ENCODE data around the gene C1orf232. TPM values are rescaled to one million over a fixed set of nuclear protein-coding genes. Genes with fewer than 3 reads are reported as not detected.

The C1orf232 gene
- total and polyA plus RNA-seq, 9 of the 15 experiments (the other 6 are each of a cell fraction or from before 2014, with no cell fraction given) = not detected

- peak; percentile 19 for TF ChIP-seq GATA2 (CRISPR knock-in tag; IDR thresholded peaks at IDR 0.05)
- peak; percentile 52; the same call in 1 of the 2 replicates for TF ChIP-seq SPI1 (IDR thresholded peaks at IDR 0.05; ENCODE audit: borderline replicate concordance, low read depth, low read length)
- TF ChIP-seq, protein P1, sequence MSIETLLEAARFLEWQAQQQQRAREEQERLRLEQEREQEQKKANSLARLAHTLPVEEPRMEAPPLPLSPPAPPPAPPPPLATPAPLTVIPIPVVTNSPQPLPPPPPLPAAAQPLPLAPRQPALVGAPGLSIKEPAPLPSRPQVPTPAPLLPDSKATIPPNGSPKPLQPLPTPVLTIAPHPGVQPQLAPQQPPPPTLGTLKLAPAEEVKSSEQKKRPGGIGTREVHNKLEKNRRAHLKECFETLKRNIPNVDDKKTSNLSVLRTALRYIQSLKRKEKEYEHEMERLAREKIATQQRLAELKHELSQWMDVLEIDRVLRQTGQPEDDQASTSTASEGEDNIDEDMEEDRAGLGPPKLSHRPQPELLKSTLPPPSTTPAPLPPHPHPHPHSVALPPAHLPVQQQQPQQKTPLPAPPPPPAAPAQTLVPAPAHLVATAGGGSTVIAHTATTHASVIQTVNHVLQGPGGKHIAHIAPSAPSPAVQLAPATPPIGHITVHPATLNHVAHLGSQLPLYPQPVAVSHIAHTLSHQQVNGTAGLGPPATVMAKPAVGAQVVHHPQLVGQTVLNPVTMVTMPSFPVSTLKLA (conservative IDR thresholded peaks at IDR 0.05) = 0 out of 4 replicates have a peak, but pooled peaks have one; percentile 17 to 21
- TF ChIP-seq LEF1 (IDR thresholded peaks at IDR 0.05) = peak; percentile 28; the same call in 1 of the 2 replicates
- peak; percentile 78; the same call in 1 of the 2 replicates for TF ChIP-seq DMBX1 (CRISPR knock-in tag; IDR thresholded peaks at IDR 0.05; ENCODE audit: borderline replicate concordance)
- TF ChIP-seq ZNF766 (CRISPR knock-in tag; conservative IDR thresholded peaks at IDR 0.05) = peak; percentile 70; the same call in 1 of the 2 replicates
- peak; percentile 14; the same call in 1 of the 2 replicates for TF ChIP-seq THRAP3 (IDR thresholded peaks at IDR 0.05; ENCODE audit: borderline replicate concordance)
- peak; percentile 77 for TF ChIP-seq TEAD4 (IDR thresholded peaks at IDR 0.05; ENCODE audit: low read length)
- TF ChIP-seq TEAD4 (CRISPR knock-in tag; IDR thresholded peaks at IDR 0.05; ENCODE audit: borderline replicate concordance) = no peak
- peak; percentile 45; the same call in 1 of the 2 replicates for TF ChIP-seq MTA3 (IDR thresholded peaks at IDR 0.05; ENCODE audit: borderline replicate concordance)
- TF ChIP-seq, protein P2, sequence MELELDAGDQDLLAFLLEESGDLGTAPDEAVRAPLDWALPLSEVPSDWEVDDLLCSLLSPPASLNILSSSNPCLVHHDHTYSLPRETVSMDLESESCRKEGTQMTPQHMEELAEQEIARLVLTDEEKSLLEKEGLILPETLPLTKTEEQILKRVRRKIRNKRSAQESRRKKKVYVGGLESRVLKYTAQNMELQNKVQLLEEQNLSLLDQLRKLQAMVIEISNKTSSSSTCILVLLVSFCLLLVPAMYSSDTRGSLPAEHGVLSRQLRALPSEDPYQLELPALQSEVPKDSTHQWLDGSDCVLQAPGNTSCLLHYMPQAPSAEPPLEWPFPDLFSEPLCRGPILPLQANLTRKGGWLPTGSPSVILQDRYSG (tag; conservative IDR thresholded peaks at IDR 0.05; ENCODE audit: low read depth) = peak; percentile 68
- peak; percentile 33; the same call in 1 of the 2 replicates for TF ChIP-seq VEZF1 (CRISPR knock-in tag; IDR thresholded peaks at IDR 0.05)
- TF ChIP-seq ARID3A (IDR thresholded peaks at IDR 0.05; ENCODE audit: borderline replicate concordance, low read depth, low read length) = no peak
- TF ChIP-seq EP300 (IDR thresholded peaks at IDR 0.05; ENCODE audit: low read length) = peak; percentile 37; the same call in 1 of the 2 replicates
- no peak for TF ChIP-seq HDAC8 (tag; IDR thresholded peaks at IDR 0.05)
- peak; percentile 30; the same call in 1 of the 2 replicates for TF ChIP-seq MEF2D (tag; conservative IDR thresholded peaks at IDR 0.05; ENCODE audit: low read depth)
Observed at GRCh38 chr1:26121854-26122773, 46.6 kb downstream of the C1orf232 start (continued).
